ENCODE measurements around the gene ELF5. TPM values are rescaled to one million over a fixed set of nuclear protein-coding genes. Genes with fewer than 3 reads are reported as not detected.

Gene ELF5
- total RNA-seq, 1 experiment from 2014 or later, result not detected

DNA sequence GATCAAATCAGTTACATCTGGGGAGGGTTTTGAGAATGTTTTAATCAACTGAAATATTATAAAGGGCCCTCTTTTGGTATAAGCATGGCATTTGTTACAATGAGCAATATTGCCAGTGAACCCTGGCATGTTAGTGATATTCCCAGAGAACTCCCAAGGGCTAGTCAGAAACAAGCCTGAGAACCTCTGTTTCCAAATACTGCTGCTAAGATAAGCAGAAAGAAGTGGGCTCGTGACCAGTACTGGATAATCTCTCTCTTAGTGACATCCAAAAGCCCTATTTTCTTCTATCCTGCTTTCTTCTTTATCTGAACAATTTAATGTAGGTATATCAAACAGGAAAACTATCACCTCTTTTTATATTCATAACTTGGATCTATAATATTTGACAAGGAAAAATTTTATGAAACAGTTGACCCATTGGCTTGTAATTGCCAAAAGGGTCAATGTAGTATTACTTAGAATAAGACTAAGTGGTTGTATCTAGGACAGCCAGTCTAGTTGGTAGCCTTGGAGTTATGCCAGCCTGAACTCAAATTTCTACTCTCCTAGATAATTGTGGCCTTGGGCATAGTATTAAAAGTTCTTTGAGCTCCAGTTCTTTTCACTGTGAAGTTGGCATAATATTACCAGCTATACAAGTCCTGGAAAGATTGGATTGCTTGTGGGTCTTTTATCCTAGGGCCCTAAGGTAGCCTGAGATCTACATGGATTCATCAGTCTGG lies 59.1 kb downstream of the ELF5 start:
- DNase-seq (ENCODE audit: low read depth), result no peak

DNA sequence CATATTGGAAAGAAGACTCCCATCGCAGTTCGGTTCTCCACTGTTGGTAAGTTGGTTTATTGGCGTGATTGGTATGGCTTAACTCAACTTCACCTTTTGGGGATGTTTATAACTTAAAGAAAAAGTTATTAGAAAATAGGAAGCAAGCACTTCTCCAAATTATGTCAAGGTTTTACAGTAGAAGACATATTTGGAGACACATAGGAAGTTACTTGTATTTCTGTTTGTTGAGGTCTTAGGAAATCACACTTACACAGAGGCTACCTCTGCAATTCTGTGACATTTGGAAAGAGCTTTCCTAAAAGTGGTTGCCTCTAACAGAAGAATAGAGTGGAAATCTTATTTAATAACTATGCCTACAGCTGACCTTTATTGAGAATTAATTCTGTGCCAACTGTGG lies 62.5 kb downstream of the ELF5 start:
- DNase-seq (ENCODE audit: low read depth), result no peak

DNA sequence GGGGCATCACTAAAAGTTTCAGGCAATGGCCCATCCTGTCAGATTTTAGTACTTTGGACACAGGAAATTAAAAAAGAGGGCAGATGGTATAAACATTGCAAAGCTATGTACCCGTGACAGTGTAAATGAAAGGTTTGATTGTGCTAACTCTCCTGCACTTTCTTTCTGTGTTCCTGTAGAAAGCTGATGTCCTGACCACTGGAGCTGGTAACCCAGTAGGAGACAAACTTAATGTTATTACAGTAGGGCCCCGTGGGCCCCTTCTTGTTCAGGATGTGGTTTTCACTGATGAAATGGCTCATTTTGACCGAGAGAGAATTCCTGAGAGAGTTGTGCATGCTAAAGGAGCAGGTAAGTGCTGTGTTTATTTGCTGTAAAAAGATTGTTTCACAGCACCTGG lies 64.6 kb downstream of the ELF5 start:
- DNase-seq (ENCODE audit: low read depth), result peak; percentile 78

DNA sequence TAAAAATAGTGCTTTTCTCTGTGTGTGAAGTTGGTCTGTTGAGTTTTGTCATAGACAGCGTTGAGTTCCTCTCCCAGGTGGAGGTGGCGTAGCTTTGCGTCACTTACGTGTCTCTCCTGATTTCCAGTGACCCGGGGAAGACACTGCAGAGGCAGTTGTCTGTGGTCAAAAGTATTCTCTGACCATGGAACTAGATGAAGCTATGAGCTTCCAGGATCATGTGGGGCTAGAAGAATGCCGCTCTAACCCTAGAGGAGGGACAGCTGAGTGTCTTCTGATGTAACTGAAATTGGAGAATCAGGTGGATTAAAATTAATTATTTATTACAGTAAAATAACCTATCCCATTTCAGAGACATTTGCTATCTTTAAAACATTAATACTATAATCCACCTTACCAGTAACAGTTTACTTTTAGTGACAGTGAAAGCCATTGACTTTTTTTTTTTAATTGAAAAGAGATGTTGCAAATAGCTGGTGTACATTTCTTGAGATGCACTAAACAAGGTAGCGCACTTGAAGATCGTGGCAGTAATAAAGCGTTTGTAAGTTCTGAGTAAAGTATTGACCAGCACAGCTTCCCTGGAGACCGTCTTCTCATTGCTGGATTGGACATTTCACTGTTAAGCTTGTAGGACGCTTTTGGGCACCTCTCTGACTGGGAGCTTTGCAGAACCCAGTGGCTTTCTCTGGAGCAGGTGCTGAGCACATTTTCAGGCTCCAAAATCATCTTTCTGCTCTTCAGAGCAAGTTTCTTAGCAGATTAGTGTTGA lies 65.2 kb downstream of the ELF5 start:
- no peak for DNase-seq (ENCODE audit: low read depth)

DNA sequence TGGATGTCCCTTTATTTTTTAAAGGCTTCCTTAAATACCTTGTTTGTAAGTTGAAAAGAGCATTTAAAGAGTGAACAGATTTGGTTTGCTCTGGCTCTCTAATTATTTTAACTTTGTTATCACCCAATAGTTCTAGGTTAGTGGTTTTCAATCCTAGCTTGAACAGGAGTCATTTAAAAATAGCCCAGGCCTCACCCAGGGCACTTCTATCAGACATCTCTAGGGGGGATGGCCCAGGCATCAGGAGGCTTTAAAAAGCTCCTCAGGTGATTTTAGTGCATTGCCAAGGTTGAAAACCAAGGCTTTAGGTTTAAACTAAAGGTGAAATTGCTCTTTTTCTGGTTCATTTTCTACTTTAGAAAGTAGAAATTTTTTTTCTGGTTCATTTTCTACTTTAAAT lies 66.5 kb downstream of the ELF5 start:
- no peak for DNase-seq (ENCODE audit: low read depth)

DNA sequence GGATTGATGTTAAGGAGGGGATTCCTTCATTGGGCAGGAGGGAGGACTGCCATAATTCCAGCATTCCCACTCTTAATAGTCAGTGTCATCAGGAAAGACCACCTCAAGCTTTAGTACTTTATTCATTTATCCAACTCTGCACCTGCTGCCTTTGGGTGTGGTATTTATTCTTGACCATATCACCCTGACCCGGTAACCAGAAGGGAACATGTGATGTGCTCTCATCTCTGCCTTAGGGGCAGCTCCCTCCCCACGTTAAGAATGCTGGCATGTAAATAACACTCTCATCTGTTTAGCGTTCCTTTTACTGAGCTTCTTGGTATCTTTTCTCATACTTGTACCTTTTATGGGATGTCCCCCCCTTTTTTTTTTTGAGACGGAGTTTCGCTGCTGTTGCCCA lies 67.2 kb downstream of the ELF5 start:
- no peak for DNase-seq (ENCODE audit: low read depth)

DNA sequence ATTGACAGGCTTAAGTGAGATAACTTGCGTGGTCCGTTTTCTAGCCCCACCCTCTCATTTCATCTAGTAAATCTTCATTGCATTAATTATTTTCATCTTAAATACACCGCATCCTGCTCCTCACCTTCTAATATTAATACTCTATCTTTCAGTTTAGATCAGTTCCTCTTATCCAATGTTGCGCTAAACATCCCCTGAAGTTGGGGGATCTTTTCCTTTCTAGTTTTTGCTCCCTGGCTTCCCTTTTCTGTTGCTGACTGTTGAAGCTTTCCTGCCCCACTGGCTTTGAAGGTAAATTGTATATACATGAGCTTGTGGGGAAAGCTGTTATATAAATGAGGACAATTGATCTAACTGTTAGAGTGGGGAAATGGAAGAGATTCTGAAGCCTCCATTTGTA lies 67.6 kb downstream of the ELF5 start:
- no peak for DNase-seq (ENCODE audit: low read depth)

DNA sequence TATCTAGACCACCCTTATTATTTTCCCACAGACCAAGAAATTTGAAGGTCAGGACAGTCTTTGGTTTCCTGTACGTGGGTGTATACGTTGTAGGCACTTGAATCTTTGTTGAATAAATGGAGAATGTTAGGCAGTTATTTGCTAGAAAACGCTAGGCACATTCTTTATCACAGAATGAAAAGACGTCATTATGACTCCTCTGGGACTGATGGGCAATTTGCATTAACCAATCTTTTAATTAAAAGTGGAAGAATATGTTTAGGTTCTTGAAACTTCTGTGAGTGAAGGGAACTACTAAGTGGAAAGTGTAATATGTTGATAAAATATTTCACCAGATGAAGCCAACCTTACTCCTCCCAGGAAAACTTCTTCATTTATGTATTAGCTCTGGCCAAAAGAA lies 69.2 kb downstream of the ELF5 start:
- DNase-seq (ENCODE audit: low read depth), result no peak

DNA sequence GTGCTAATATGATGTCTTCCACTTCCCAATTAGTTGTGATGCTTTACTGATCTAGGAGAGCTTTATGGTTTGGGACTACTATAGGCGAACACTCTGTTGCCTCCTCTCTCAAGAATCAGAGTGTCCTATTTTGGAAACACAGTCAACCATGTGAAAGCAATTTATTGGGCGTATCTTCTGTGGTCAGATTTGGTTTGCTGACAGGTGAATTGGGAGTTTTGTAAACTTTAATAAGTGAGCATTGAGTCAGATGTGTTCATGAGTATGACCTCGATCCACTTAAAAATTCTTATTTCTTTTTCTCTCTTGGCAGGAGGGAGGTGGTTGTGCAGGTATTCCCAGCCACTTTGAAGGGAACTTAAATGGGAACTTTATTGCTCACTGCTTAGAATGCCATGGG lies 70.5 kb downstream of the ELF5 start:
- no peak for DNase-seq (ENCODE audit: low read depth)

DNA sequence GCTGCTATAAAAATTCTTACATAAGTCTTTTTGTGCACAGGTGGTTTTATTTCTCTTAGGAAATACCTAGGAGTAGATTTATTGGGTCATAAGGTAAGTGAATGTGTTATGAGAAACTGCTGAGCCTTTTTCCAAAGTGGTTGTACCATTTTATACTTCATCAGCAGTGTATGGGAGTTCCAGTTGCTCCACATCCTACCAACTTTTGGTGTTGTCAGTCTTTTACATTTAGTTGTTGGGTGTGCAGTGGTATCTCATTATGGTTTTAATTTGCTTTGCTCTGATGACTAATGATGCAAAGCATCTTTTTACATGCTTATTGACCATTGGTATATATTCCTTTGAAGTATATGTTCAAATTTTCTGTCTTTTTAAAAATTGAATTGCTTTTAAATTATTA lies 71.8 kb downstream of the ELF5 start:
- no peak for DNase-seq (ENCODE audit: low read depth)

DNA sequence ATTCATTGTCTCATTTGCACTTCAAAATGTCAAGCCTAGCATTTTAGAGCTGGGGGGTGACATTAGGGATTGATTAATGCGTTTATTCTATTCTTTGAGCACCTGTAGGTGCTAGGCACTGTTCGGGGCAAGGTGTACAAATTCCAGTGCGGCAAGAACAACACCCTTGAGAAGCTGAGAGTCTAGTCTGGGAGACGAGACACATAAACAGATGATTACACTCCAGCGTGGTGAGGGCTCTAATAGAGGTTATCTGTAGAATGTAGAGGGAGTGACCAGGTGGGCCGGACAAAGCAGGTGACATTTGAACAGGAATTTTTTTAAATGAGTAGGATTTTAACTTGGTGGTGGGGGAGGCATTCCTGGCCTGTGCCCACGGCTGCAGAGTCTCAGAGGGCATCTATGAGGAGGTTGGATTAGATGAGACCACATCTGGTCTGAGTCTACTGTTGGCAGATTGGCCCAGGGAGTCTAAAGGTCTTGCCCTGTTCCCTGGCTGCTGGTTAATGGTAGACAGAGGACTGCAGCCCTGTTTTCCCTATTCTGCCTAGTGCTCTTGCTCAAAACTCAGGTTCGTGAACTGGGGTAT lies 73.9 kb downstream of the ELF5 start:
- DNase-seq (ENCODE audit: low read depth), result no peak

DNA sequence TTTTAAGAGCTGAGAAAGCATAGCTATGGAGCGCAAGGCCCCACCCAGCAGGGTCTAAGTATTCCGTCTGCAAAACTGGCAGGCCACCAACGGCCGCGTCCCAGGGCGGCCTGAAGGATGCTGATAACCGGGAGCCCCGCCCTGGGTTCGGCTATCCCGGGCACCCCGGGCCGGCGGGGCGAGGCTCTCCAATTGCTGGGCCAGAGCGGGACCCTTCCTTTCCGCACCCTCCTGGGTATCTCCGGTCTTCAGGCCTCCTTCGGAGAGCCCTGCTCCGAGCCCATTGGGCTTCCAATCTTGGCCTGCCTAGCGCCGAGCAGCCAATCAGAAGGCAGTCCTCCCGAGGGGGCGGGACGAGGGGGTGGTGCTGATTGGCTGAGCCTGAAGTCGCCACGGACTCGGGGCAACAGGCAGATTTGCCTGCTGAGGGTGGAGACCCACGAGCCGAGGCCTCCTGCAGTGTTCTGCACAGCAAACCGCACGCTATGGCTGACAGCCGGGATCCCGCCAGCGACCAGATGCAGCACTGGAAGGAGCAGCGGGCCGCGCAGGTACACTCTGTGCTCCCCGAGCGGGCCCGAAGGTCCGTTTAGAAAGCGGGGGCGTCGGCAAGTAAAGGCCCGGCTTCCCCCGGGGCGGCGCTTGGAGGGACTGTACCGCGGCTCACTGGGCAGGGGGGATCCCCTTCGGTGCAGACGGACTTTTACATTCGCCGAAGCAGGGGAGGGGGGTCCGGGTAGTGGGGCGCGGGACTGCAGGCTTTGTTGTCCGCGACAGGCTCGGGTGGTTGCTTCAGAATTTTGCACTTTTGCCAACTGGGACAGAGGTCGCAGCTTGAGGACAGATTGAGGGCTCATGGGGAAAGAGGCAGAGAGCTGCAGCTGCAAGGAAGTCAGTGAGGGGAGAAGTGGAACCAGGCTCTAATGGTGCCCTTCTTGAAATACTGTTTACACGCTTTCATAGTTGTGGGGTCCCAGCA lies 74.8 kb downstream of the ELF5 start, which contains the start of gene CAT:
Gene CAT, plus strand, starts transcription at position 406 of the 979 bp plus-strand sequence. Its CDS starts 80 bp downstream, at position 486.
- peak; percentile 96 for DNase-seq (ENCODE audit: low read depth)

DNA sequence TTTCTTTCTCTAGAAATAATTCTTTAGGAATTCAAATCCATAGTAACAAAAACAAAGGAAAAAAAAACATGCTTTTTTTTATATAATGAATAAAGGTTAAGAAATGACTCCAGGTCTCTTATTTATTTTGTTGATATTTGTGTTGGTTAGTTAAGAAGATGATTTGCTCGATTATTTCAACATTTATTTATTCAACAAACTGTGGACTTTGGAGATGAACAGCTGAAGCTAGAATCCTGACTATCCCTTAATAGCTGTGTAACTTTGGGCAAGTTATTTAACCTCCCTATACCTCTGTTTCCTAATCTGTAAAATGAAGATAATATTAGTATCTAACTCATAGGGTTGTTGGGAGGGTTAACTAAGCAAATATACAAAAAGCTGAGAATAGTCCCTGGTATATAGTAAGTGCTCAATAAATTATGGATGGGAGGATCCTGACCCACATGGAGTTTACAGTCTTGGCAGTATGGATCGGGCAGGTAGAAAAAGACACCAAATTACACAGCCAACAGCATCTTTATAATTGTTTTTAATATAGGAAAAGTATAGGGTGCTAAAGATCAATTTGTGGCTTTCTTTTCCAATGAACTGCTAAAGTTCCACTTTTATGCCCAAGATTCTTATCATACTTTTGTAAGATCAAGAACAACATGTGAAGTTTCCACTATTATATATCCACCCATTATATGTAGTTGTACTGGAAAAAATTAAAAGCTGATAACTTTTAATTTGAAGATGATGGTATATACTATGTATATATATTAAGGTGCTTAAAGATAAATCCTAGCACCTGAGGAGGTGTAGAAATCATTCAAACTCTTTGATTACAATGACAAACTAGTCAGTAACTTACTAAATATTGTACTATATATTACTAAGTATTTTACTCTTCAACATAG lies 76.1 kb downstream of the ELF5 start:
- DNase-seq (ENCODE audit: low read depth), result no peak

DNA sequence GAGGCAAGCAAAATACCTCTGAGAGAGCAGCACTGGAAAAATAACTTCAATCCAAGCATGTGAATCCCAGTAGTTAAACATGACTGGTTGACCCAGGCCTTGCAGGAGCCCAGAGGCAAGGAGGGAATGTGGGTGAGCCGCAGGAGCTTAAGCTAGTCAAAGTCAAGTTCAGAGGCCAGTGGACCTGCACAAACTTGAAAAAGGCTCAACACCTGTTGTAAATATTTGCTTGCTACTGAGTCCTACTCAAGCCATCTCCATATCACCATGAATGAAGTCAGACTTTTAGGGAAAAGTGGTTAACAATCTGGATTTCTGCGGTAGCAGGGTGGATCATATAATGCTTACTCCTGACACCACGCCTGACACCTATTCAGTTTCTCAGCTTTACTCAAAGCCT lies 79.7 kb downstream of the ELF5 start:
- no peak for DNase-seq (ENCODE audit: low read depth)

DNA sequence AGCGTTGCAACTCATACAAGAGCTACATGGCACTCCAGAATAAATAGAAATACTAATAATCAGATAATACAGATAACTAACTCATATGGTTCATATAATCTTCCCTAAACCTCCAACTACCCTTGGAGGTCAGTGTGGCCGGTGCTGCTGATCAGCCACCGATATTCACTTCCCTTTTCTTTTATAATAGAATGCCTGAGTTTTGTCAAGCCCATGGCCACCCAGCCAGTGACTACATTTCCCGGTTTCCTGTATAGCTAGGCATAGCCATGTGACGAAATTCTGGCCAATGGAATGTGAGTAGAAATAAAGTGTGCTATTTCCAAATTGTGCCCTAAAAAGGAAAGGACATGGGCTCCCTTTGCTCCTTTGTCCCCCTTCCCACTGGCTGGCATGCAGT lies 80.8 kb downstream of the ELF5 start:
- DNase-seq (ENCODE audit: low read depth), result no peak

DNA sequence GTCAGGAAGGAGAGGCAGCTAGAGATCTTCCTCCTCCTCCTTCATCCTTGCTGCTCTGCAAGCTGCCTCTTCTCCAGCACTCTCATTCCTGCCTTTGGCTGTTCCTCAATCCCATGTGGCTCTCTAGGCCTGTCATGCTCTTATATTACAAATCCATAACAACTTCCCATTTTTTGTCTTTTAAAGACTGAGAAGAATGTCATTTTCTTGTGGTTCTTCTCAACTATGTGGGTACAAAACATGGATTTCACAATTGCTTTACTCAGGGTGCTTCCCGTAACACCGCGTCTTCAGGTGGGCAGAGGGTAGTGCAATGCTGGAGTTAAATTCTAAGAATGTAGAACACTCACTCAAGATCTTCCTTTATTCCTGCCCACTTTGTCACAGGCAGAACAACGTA lies 81.6 kb downstream of the ELF5 start:
- DNase-seq (ENCODE audit: low read depth), result no peak

Measured in HT1080 (cell line).